Measurements from ENCODE around the gene TP53BP1. TPM values are rescaled to one million over a fixed set of nuclear protein-coding genes. Genes with fewer than 3 reads are reported as not detected.

TP53BP1 gene
- total and polyA plus RNA-seq, 12 donors, result 22.8 to 80.9 (median 43.7) TPM

GRCh38 chr15:43511012-43511885, 18.3 kb upstream of the TP53BP1 start:
- peak in 5 of 6 experiments; percentile 23 to 37 (median 26) for TF ChIP-seq CTCF (IDR thresholded peaks at IDR 0.05)
- TF ChIP-seq POLR2A (IDR thresholded peaks at IDR 0.05), result no peak
- intact Hi-C loops (cut with DNase I), result loop anchor here (5.0 to 10.0 kb wide), 2 partner anchors 66 to 69 kb away; no protein-coding TSS in a partner anchor
- DNase-seq, result peak in 6 of 7 donors; percentile 36 to 76 (median 56)
- Histone ChIP-seq H3K36me3 (replicated peaks in 1 of 2) (no peaks in the 10 kb centered on the region), H3K9me3 (replicated peaks in 1 of 3) (no peaks in the 10 kb centered on the region), H3K27me3 (no peaks in the 10 kb centered on the region), H3K4me1 (replicated peaks in 1 of 2) (peaks cover 19 to 35% of the 10 kb centered on the region in 2 donors), H3K27ac (peak overlapping the region in 2 of 5 donors; percentile 92 to 93), H3K4me3 (peak overlapping the region in 1 of 4 donors; percentile 57)
- WGBS, 4 donors, result 9 to 32% (median 16%) methylated on average over 19 to 39 of the region's 39 CpGs

GRCh38 chr15:43510200-43511011, 17.4 kb upstream of the TP53BP1 start:
- H3K27ac ChIP-seq, result peak overlapping the region; percentile 79 to 93 (median 89)
- WGBS, 4 donors, result 1% methylated on average over 14 to 41 of the region's 41 CpGs
- intact Hi-C loops (cut with DNase I), result loop anchor here (5.0 to 10.0 kb wide), 2 partner anchors 66 to 68 kb away; no protein-coding TSS in a partner anchor
- peak; percentile 17 to 53 (median 44) for TF ChIP-seq CTCF (IDR thresholded peaks at IDR 0.05)
- peak; percentile 54 to 92 for TF ChIP-seq POLR2A (IDR thresholded peaks at IDR 0.05)
- H3K9me3 ChIP-seq (replicated peaks in 1 of 3), result no peaks in the 10 kb centered on the region
- peak overlapping the region in 3 of 4 donors; percentile 53 to 57 (median 53) for H3K4me3 ChIP-seq
- peaks cover 19 to 29% of the 10 kb centered on the region in 2 donors for H3K4me1 ChIP-seq (replicated peaks in 1 of 2)
- no peaks in the 10 kb centered on the region for H3K36me3 ChIP-seq (replicated peaks in 1 of 2)
- DNase-seq, result peak; percentile 99 to 100 (median 99)
- no peaks in the 10 kb centered on the region for H3K27me3 ChIP-seq

- peak; percentile 29 to 74 (median 51) for DNase-seq
- 17 to 33% (median 29%) methylated on average over 7 to 8 of the region's 8 CpGs for WGBS, 4 donors
- Histone ChIP-seq H3K36me3 (replicated peaks in 1 of 2) (no peaks in the 10 kb centered on the region), H3K4me1 (replicated peaks in 1 of 2) (peaks cover 19 to 29% of the 10 kb centered on the region in 2 donors), H3K4me3 (peak overlapping the region in 2 of 4 donors; percentile 53 to 57), H3K27ac (peak overlapping the region; percentile 79 to 93 (median 89)), H3K9me3 (replicated peaks in 1 of 3) (no peaks in the 10 kb centered on the region), H3K27me3 (no peaks in the 10 kb centered on the region)
- intact Hi-C loops (cut with DNase I), result loop anchor here (5.0 to 10.0 kb wide), 2 partner anchors 65 to 67 kb away; no protein-coding TSS in a partner anchor
- TF ChIP-seq POLR2A (IDR thresholded peaks at IDR 0.05) (no peak), CTCF (IDR thresholded peaks at IDR 0.05) (no peak)
Observed at GRCh38 chr15:43509660-43510199, 16.8 kb upstream of the TP53BP1 start.
